HG03457 (cell line): Measurements from ENCODE around the gene CDH4.
"Not testable (repeated sequence)": the region's sequence is repeated elsewhere in the genome, so short reads cannot be mapped to it uniquely, and the experiment has no call there.

Experiments
- ATAC-seq: cut with Tn5 transposase; IDR thresholded peaks from one replicate; pipeline ENCODE4 v1.9.1; 2021; ENCODE audit warnings: moderate number of reproducible peaks; ENCODE audit not compliant: unreplicated experiment

Gene CDH4

GRCh38 chr20:61937146-61937962, 685.3 kb downstream of the CDH4 start:
- no peak for ATAC-seq

GRCh38 chr20:61937963-61938838, 686.1 kb downstream of the CDH4 start:
- no peak for ATAC-seq

- ATAC-seq: no peak
Observed at GRCh38 chr20:61938839-61939690, 687.0 kb downstream of the CDH4 start.

- ATAC-seq: no peak
Observed at GRCh38 chr20:61939691-61940360, 687.8 kb downstream of the CDH4 start.

GRCh38 chr20:61940491-61940890, 688.4 kb downstream of the CDH4 start:
- ATAC-seq: no peak

- no peak for ATAC-seq
Observed at GRCh38 chr20:61940976-61941720, 689.1 kb downstream of the CDH4 start.

- ATAC-seq: no peak
Observed at GRCh38 chr20:61941721-61942405, 689.8 kb downstream of the CDH4 start.

- no peak for ATAC-seq
Observed at GRCh38 chr20:61942526-61942925, 690.5 kb downstream of the CDH4 start.

- not testable (repeated sequence) for ATAC-seq
Observed at GRCh38 chr20:61944967-61945366, 692.9 kb downstream of the CDH4 start.

- ATAC-seq: not testable (repeated sequence)
Observed at GRCh38 chr20:61945495-61945894, 693.4 kb downstream of the CDH4 start.

- not testable (repeated sequence) for ATAC-seq
Observed at GRCh38 chr20:61948056-61948455, 696.0 kb downstream of the CDH4 start.

- no peak for ATAC-seq
Observed at GRCh38 chr20:61948586-61949362, 696.7 kb downstream of the CDH4 start.

GRCh38 chr20:61949363-61949713, 697.3 kb downstream of the CDH4 start:
- no peak for ATAC-seq

- ATAC-seq: no peak
Observed at GRCh38 chr20:61949714-61950640, 697.9 kb downstream of the CDH4 start.

- ATAC-seq: no peak
Observed at GRCh38 chr20:61950641-61951071, 698.6 kb downstream of the CDH4 start.

- ATAC-seq: no peak
Observed at GRCh38 chr20:61951695-61952533, 699.9 kb downstream of the CDH4 start.
